MCF 10A (cell line): ENCODE data around the gene CAPZB. TPM values are rescaled to one million over a fixed set of nuclear protein-coding genes. Genes with fewer than 3 reads are reported as not detected.

ENCODE experiments used
- BruUV-seq: library from RNA; stranded (reverse); fragments of 400-500 nt; replicated peaks from 2 replicates; lab custom pipeline; 2021; lab: Mats Ljungman, UMichigan
- CTCF ChIA-PET: fragments of 300-600 bp; sonication (Branson Sonifier 250); formaldehyde crosslinking; extraction: SDS; loops from one replicate; lab custom pipeline; 2021; ENCODE audit warnings: antibody characterized with exemption, inconsistent platforms; lab: Yijun Ruan, JAX
- POLR2A ChIA-PET: fragments of 300-600, 350-650 bp; sonication (Branson Sonifier 250); formaldehyde crosslinking; extraction: SDS; loops from one replicate; lab custom pipeline; 2020; ENCODE audit warnings: antibody characterized with exemption, inconsistent platforms; lab: Yijun Ruan, JAX
- DNase-seq: peaks from one replicate; pipeline ENCODE4 v3.0.0-alpha.2; 2018; ENCODE audit not compliant: unreplicated experiment
- H3K27ac Mint-ChIP-seq: one replicate; pipeline ENCODE4 v1.8.0; 2022; ENCODE audit warnings: mild to moderate bottlenecking, low read depth, mixed read lengths; ENCODE audit not compliant: unreplicated experiment
- H3K27me3 Mint-ChIP-seq: one replicate; pipeline ENCODE4 v1.8.0; 2022; ENCODE audit warnings: mixed read lengths; ENCODE audit not compliant: insufficient read depth, unreplicated experiment
- H3K36me3 Mint-ChIP-seq: one replicate; pipeline ENCODE4 v1.8.0; 2022; ENCODE audit warnings: mild to moderate bottlenecking, moderate library complexity, mixed read lengths; ENCODE audit not compliant: insufficient read depth, unreplicated experiment
- H3K4me1 Mint-ChIP-seq: one replicate; pipeline ENCODE4 v1.8.0; 2022; ENCODE audit warnings: mixed read lengths; ENCODE audit not compliant: insufficient read depth, unreplicated experiment
- H3K4me3 Mint-ChIP-seq: one replicate; pipeline ENCODE4 v1.8.0; 2022; ENCODE audit warnings: mild to moderate bottlenecking, moderate library complexity, mixed read lengths; ENCODE audit not compliant: unreplicated experiment
- H3K9me3 Mint-ChIP-seq: one replicate; pipeline ENCODE4 v1.8.0; 2022; ENCODE audit warnings: mixed read lengths; ENCODE audit not compliant: unreplicated experiment
- intact Hi-C: fragments of 100-400 bp; cut with micrococcal nuclease; formaldehyde crosslinking; loops from 2 replicates; pipeline ENCODE4 v1.14.1; 2022
- total RNA-seq: library from RNA; stranded (reverse); gene quantifications from 2 replicates; pipeline ENCODE4 v1.2.3, GENCODE V29; 2022
- TF ChIP-seq, protein P1 (sequence below): fragments of 200-600 bp; IDR thresholded peaks from one replicate; pipeline ENCODE4 v1.8.0; 2022; ENCODE audit warnings: antibody characterized with exemption, mild to moderate bottlenecking; ENCODE audit not compliant: unreplicated experiment

CAPZB gene
- total RNA-seq, 1 experiment from 2014 or later, result 252 TPM

DNA sequence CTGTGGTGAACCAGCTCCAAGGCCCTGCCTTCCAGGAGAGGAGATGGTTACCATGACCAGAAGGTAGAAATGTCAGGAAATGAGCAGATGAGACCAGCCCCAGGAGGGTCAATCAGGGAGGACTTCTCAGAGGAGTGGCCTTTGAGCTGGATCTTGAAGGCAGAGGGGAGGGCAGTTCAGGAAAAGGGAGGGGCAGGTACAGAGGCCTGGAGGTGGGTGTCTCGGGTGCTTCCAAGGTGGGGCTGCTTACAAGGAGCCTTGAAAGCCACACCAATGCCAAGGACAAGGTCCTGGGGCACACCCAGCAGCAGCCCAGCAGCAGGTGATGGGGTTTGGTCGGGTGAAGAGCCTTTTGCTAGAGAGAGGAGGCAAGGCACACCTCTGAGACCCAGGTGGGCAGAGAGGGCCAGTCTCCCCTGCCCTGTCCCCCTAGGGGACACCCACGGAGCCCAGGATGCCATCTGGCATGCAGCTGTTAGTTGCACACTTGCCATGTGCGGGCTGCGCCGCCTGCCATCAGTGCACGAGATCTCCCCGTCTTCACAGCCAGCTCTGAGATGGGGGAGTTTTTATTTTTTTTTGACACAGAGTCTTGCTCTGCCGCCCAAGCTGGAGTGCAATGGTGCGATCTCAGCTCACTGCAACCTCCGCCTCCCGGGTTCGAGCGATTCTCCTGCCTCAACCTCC is 154.7 kb downstream of the CAPZB start:
- H3K4me1 Mint-ChIP-seq, result no peaks in the 10 kb centered on the region
- no TSS peak for BruUV-seq

DNA sequence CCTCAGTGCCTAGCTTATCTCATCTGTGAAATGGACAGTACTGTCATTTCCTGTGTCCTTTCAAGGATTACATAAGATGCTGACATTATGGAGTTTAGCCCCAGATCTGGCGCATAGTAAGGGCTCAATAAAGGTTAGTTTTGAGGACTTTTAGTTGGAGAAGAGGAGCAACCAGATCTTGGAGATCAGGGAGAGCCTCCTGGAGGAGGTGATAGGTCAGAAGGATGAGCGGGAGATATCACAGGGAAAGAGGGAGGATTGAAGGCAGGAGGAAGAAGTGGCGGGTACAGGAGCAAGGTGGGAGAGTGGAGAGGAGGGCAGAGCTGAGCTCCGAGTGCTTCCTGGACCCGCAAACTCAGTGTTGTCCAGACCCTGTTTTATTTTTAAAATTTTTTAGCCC is 155.7 kb downstream of the CAPZB start:
- no peaks in the 10 kb centered on the region for H3K9me3 Mint-ChIP-seq
- BruUV-seq, result no TSS peak
- intact Hi-C loops, result no loop called here
- H3K4me3 Mint-ChIP-seq, result no peak overlapping the region
- no peak for DNase-seq
- ChIA-PET CTCF (interaction anchor here (1.1 to 3.5 kb wide), 2 partner anchors 12 to 61 kb away, joined by 3 to 17 read pairs; no protein-coding TSS in a partner anchor), POLR2A (interaction anchor here (1.6 kb wide), 1 partner anchor 17 kb away, joined by 9 read pairs; the partner anchor contains the start of genes AKR7A2 and SLC66A1)
- no peak overlapping the region for H3K27ac Mint-ChIP-seq
- H3K27me3 Mint-ChIP-seq, result no peaks in the 10 kb centered on the region
- H3K36me3 Mint-ChIP-seq, result peaks cover 35% of the 10 kb centered on the region
- TF ChIP-seq, protein P1, sequence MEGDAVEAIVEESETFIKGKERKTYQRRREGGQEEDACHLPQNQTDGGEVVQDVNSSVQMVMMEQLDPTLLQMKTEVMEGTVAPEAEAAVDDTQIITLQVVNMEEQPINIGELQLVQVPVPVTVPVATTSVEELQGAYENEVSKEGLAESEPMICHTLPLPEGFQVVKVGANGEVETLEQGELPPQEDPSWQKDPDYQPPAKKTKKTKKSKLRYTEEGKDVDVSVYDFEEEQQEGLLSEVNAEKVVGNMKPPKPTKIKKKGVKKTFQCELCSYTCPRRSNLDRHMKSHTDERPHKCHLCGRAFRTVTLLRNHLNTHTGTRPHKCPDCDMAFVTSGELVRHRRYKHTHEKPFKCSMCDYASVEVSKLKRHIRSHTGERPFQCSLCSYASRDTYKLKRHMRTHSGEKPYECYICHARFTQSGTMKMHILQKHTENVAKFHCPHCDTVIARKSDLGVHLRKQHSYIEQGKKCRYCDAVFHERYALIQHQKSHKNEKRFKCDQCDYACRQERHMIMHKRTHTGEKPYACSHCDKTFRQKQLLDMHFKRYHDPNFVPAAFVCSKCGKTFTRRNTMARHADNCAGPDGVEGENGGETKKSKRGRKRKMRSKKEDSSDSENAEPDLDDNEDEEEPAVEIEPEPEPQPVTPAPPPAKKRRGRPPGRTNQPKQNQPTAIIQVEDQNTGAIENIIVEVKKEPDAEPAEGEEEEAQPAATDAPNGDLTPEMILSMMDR, result no peak
- no peaks in the 10 kb centered on the region for H3K4me1 Mint-ChIP-seq

More for the DNA sequence above, 154.7 kb downstream of the CAPZB start:
- no peaks in the 10 kb centered on the region for H3K27me3 Mint-ChIP-seq
- no peaks in the 10 kb centered on the region for H3K9me3 Mint-ChIP-seq
- DNase-seq, result no peak
- ChIA-PET POLR2A (interaction anchor here (0.7 to 1.6 kb wide), 2 partner anchors 18 to 882 kb away, joined by 3 to 9 read pairs; partner anchors contain the start of genes AKR7A2 and SLC66A1), CTCF (interaction anchor here (0.5 to 3.5 kb wide), 3 partner anchors 11 to 60 kb away, joined by 3 to 17 read pairs (median 4); no protein-coding TSS in a partner anchor)
- TF ChIP-seq, protein P1, result no peak
- H3K4me3 Mint-ChIP-seq, result no peak overlapping the region
- H3K27ac Mint-ChIP-seq, result no peak overlapping the region
- intact Hi-C loops, result no loop called here
- peaks cover 31% of the 10 kb centered on the region for H3K36me3 Mint-ChIP-seq

DNA sequence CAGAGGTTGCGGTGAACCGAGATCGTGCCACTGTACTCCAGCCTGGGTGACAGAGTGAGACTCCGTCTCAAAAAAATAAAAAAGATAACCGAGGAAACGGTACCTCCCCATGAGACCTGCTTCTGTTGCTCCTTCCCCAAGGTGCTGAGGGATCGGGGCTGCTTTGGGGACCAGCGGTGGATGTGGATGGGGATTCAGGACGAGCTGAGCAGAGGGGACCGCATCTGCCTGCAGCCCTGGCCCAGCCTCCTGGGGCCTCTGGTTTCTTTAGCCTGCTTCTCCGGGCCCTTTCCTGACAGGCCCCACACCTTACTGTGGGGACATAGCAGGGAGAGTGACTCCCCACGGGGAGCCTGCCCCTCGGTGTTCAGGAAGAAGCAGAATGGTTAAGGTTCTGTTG is 156.2 kb downstream of the CAPZB start:
- BruUV-seq, result no TSS peak
- CTCF ChIA-PET, result interaction anchor here (3.5 kb wide), 1 partner anchor 12 kb away, joined by 17 read pairs; no protein-coding TSS in a partner anchor

DNA sequence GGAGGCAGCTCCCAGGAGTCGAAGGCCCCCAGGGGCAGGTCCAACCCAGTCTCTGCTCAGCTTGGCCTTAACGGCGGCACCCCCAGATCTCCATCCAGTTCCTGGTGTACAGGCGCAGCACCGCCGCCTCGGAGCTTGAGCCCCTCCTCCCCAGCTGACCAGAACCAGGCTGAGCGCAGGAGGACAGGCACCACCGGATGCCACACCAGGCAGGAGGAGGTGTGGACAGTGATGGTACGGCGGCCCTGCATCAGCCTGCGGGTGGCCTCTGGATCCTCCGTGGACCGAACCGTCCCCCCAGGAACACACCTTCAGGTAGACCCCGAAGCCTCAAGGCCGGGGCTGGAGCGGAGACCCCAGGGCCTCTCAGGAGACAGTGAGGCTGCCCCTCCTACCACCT is 156.9 kb downstream of the CAPZB start:
- POLR2A ChIA-PET, result no interaction called here
- CTCF ChIA-PET, result no interaction called here
- no peaks in the 10 kb centered on the region for H3K4me1 Mint-ChIP-seq
- DNase-seq, result no peak
- no peaks in the 10 kb centered on the region for H3K27me3 Mint-ChIP-seq
- TF ChIP-seq, protein P1, result no peak
- intact Hi-C loops, result no loop called here
- BruUV-seq, result no TSS peak
- H3K4me3 Mint-ChIP-seq, result no peak overlapping the region
- H3K36me3 Mint-ChIP-seq, result peaks cover 38% of the 10 kb centered on the region
- H3K9me3 Mint-ChIP-seq, result no peaks in the 10 kb centered on the region
- no peak overlapping the region for H3K27ac Mint-ChIP-seq

More for the DNA sequence above, 156.2 kb downstream of the CAPZB start:
- Mint-ChIP-seq H3K9me3 (no peaks in the 10 kb centered on the region), H3K36me3 (peaks cover 38% of the 10 kb centered on the region), H3K27ac (no peak overlapping the region), H3K4me1 (no peaks in the 10 kb centered on the region), H3K4me3 (no peak overlapping the region), H3K27me3 (no peaks in the 10 kb centered on the region)
- intact Hi-C loops, result no loop called here
- POLR2A ChIA-PET, result interaction anchor here (1.6 kb wide), 1 partner anchor 17 kb away, joined by 9 read pairs; the partner anchor contains the start of genes AKR7A2 and SLC66A1
- TF ChIP-seq, protein P1, result no peak
- DNase-seq, result no peak
